AG09309 (cell line): ENCODE measurements around the gene HAPLN2.

Experiments used
- DNase-seq: peaks from one replicate; pipeline ENCODE4 v3.0.0-alpha.2; 2010; ENCODE audit warnings: low read depth
- H3K4me3 ChIP-seq: 2 replicates; pipeline ENCODE4 v1.5.1; 2011; ENCODE audit warnings: mild to moderate bottlenecking, low read depth, low read length, moderate library complexity; ENCODE audit not compliant: control insufficient read depth
- TF ChIP-seq, protein P1 (sequence below): IDR thresholded peaks from 2 replicates; pipeline ENCODE4 v1.5.1; 2011; ENCODE audit warnings: mild to moderate bottlenecking, low read depth, low read length, inconsistent platforms; ENCODE audit not compliant: insufficient read depth, control insufficient read depth; ENCODE audit errors: missing control alignments

The HAPLN2 gene

DNA sequence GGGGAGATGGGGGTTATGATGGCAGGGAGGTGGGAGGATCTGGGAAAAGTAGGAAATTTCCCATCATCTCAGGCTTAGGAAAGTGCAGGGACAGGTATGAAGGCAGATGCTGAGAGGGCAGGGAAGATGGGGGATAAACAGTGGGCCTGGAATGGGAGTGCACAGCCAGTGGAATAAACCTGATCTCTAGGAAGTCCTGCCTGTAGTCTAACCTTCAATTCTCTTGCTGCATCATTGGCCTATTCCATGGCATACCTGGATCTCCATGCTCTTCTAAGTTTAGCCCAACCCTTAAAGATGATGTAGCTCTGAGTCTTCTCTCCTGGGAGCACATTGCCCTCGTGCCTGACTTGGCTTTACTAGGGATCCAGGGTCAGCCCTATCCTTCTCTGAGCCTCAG lies 25.4 kb downstream of the HAPLN2 start:
- DNase-seq: no peak
- no peak overlapping the region for H3K4me3 ChIP-seq
- TF ChIP-seq, protein P1, sequence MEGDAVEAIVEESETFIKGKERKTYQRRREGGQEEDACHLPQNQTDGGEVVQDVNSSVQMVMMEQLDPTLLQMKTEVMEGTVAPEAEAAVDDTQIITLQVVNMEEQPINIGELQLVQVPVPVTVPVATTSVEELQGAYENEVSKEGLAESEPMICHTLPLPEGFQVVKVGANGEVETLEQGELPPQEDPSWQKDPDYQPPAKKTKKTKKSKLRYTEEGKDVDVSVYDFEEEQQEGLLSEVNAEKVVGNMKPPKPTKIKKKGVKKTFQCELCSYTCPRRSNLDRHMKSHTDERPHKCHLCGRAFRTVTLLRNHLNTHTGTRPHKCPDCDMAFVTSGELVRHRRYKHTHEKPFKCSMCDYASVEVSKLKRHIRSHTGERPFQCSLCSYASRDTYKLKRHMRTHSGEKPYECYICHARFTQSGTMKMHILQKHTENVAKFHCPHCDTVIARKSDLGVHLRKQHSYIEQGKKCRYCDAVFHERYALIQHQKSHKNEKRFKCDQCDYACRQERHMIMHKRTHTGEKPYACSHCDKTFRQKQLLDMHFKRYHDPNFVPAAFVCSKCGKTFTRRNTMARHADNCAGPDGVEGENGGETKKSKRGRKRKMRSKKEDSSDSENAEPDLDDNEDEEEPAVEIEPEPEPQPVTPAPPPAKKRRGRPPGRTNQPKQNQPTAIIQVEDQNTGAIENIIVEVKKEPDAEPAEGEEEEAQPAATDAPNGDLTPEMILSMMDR: no peak

DNA sequence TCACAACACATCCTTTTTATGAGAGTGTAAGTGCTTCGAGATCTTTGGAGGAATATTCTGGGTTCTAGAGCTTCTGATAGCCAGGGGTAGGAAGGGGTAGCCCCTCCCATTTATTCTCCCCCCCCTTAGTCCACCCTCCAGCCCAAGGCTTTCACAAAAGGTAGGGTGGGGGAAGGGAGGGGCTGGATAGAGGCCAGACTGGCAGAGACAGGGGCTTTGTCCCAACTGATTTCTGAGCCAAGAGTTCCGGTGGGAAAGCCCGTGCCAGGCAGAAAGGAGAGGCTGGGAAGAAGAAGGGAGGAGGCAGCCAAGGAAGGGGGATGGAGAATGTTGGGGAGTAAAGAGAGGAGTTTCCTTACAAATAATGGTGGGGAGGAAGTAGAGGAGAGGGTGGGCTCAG lies 25.8 kb downstream of the HAPLN2 start:
- DNase-seq: no peak
- no peak overlapping the region for H3K4me3 ChIP-seq
- TF ChIP-seq, protein P1: no peak

DNA sequence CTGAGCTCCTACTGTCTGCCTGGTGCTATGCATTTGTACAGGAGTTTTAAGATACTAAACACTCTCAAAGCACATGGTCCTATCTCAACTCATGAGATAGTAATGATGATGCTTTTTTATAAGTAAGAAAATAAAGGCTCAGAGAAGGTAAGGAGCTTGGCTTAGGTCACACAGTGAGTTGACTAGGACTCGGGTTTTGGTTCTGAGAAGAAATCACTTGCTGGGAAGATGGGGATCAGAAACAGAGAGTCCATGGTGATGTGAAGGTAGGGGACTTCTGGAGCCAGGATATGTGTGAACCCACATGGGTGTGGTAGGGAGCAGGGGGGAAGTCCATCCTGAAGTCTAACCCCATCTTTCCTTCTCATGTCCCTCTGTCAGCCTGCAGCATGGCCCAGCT lies 26.5 kb downstream of the HAPLN2 start:
- H3K4me3 ChIP-seq: no peak overlapping the region
- DNase-seq: no peak
- TF ChIP-seq, protein P1: no peak

DNA sequence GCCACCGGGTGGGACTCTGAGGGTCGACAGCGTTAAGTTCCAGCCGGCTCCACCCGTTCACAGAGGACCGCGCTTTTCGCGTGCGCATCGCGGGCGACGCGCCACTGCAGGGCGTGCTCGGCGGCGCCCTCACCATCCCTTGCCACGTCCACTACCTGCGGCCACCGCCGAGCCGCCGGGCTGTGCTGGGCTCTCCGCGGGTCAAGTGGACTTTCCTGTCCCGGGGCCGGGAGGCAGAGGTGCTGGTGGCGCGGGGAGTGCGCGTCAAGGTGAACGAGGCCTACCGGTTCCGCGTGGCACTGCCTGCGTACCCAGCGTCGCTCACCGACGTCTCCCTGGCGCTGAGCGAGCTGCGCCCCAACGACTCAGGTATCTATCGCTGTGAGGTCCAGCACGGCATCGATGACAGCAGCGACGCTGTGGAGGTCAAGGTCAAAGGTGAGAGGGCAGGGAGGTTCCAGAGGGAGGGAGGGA lies 27.6 kb downstream of the HAPLN2 start:
- no peak for DNase-seq
- TF ChIP-seq, protein P1: no peak
- no peak overlapping the region for H3K4me3 ChIP-seq

DNA sequence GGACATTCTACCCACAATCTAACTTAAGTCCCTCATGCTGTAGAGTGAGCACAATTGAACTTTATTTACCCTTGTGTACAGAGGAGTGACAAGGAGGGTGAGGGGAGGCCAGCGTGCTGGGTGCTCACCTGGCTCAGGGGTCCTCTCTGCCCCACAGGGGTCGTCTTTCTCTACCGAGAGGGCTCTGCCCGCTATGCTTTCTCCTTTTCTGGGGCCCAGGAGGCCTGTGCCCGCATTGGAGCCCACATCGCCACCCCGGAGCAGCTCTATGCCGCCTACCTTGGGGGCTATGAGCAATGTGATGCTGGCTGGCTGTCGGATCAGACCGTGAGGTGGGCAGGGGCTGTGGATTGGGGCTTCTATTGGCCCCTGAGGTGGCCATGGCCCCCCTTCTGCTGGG lies 28.1 kb downstream of the HAPLN2 start:
- DNase-seq: no peak
- TF ChIP-seq, protein P1: no peak

DNA sequence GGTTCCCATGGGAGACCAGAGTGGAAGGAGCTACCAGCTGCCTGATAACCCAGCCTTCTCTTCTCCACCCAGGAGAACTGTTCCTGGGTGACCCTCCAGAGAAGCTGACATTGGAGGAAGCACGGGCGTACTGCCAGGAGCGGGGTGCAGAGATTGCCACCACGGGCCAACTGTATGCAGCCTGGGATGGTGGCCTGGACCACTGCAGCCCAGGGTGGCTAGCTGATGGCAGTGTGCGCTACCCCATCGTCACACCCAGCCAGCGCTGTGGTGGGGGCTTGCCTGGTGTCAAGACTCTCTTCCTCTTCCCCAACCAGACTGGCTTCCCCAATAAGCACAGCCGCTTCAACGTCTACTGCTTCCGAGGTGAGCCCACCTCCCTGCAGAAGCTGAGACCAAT lies 29.3 kb downstream of the HAPLN2 start:
- DNase-seq: no peak
- TF ChIP-seq, protein P1: no peak

More for the DNA sequence above, 28.1 kb downstream of the HAPLN2 start:
- H3K4me3 ChIP-seq: no peak overlapping the region

DNA sequence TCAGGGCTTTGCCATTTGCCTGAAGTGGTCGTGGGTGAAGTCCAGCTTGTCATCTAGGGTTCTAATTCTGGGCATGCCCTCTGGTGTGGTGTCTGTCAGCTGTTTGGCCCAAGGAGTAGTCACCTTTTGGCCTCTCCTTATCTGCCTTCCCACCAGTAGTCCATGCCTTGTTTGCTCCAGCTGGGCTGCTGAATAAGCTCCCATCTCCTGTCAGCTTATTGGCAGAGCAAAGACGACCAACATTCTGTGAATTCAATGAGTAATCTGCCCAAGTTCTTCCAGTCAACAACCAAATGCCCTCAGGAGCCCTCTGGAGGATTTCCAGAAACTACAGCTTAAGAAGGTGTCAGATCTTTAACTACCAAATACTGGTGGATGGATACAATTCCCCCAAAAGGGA lies 29.7 kb downstream of the HAPLN2 start:
- TF ChIP-seq, protein P1: no peak
- no peak overlapping the region for H3K4me3 ChIP-seq
- DNase-seq: no peak

More for the DNA sequence above, 29.3 kb downstream of the HAPLN2 start:
- no peak overlapping the region for H3K4me3 ChIP-seq
